GM12892 (cell line): Measurements from ENCODE around the gene WRAP53. TPM values are rescaled to one million over a fixed set of nuclear protein-coding genes. Genes with fewer than 3 reads are reported as not detected.
A peak's percentile ranks its signal among the peaks of the same experiment; 100 is the strongest.
"Not testable (repeated sequence)": the region's sequence is repeated elsewhere in the genome, so short reads cannot be mapped to it uniquely, and the experiment has no call there.

Source experiments
- DNase-seq: peaks from one replicate; pipeline ENCODE4 v3.0.0; 2011; ENCODE audit not compliant: insufficient read length
- FAIRE-seq: peaks from 2 replicates; lab custom pipeline; 2011; peaks lifted over from hg19 to GRCh38; lab: Jason Lieb, UNC
- POLR2A ChIP-seq: IDR thresholded peaks from 2 replicates; pipeline ENCODE4 v1.6.1; 2011; ENCODE audit warnings: low read depth, low read length, control low read depth
- POLR2AphosphoS5 ChIP-seq: IDR thresholded peaks from 2 replicates; pipeline ENCODE4 v1.6.1; 2011; ENCODE audit warnings: low read depth, low read length, control low read depth
- TAF1 ChIP-seq: IDR thresholded peaks from 2 replicates; pipeline ENCODE4 v1.6.1; 2011; ENCODE audit warnings: low read depth, mild to moderate bottlenecking, control low read depth, low read length, borderline replicate concordance
- polyA plus RNA-seq: library from polyadenylated mRNA; unstranded; fragments of >200 nt; gene quantifications from one replicate; pipeline ENCODE4 v1.2.1, GENCODE V29; 2012; ENCODE audit warnings: missing spikeins, inconsistent platforms; ENCODE audit not compliant: missing spikeins

Gene WRAP53
- 14.8 TPM for polyA plus RNA-seq

DNA sequence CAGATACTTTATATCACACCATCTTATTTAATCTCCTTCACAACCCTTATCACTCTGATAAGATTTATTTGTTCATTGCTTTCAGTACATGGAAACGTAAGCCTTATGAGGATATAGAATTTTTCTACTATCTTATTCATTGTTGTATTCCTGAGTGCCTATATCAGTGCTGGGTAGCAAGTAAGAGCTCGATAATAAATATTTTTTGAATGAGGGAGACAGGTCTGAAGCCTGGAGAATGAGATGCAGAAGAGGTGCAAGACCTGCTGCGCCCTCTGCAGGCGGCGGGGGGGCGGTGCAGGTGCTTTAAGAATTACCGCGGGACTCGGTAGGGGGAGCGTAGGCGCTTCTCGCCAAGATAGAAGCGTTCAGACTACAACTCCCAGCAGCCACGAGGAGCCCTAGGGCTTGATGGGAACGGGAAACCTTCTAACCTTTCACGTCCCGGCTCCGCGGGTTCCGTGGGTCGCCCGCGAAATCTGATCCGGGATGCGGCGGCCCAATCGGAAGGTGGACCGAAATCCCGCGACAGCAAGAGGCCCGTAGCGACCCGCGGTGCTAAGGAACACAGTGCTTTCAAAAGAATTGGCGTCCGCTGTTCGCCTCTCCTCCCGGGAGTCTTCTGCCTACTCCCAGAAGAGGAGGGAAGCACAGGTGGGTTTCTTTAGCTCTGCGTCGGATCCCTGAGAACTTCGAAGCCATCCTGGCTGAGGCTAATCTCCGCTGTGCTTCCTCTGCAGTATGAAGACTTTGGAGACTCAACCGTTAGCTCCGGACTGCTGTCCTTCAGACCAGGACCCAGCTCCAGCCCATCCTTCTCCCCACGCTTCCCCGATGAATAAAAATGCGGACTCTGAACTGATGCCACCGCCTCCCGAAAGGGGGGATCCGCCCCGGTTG, at the start of gene WRAP53:
WRAP53 (plus strand) TSS at position 570 of the 900 bp plus-strand sequence; CDS start at position 742, 172 bp downstream.
- FAIRE-seq: peak; percentile 95
- DNase-seq: peak; percentile 87
- peak; percentile 62; the same call in 1 of the 2 replicates for TF ChIP-seq POLR2A
- peak; percentile 29; the same call in 1 of the 2 replicates for TF ChIP-seq TAF1
- TF ChIP-seq POLR2AphosphoS5: peak; percentile 72; the same call in 1 of the 2 replicates

DNA sequence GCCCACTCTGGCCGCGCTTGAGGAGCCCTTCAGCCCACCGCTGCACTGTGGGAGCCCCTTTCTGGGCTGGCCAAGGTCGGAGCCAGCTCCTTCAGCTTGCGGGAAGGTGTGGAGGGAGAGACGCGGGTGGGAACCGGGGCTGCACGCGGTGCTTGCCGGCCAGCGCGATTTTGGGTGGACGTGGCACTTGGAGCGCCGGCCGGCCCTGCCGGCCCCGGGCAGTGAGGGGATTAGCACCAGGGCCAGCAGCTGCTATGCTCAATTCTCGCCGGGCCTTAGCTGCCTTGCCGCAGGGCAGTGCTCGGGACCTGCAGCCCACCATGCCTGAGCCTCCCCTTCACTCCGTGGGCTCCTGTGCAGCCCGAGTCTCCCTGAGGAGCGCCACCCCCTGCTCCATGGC, 47.5 kb upstream of the WRAP53 start:
- no peak for FAIRE-seq
- DNase-seq: no peak

DNA sequence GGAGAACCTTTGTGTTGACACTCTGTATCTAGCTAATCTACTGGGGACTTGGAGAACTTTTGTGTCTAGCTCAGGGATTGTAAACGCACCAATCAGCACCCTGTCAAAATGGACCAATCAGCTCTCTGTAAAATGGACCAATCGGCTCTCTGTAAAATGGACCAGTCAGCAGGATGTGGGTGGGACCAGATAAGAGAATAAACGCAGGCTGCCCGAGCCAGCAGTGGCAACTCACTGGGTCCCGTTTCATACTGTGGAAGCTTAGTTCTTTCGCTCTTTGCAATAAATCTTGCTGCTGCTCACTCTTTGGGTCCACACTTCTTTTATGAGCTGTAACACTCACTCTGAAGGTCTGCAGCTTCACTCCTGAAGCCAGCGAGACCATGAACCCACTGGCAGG, 46.6 kb upstream of the WRAP53 start:
- not testable (repeated sequence) for DNase-seq, FAIRE-seq

More for the DNA sequence above, 47.5 kb upstream of the WRAP53 start:
- TF ChIP-seq TAF1 (no peak), POLR2A (no peak), POLR2AphosphoS5 (no peak)

DNA sequence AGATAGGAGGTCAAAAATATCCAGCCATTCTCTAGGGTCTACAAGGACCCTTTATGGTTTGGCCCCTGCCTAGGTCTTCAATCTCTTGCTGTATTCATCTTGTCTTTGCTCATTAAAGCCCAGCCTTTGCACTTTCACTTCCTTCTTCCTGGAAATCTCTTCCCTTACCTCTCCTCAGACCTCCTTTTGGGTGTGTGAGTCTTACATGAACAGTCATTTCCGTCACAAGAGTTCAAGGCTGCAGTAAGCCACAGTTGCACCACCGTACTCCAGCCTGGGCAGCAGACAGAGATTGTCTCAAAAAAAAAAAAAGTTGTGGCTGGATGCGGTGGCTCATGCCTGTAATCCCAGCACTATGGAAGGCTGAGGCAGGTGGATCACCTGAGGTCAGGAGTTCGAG, 43.5 kb upstream of the WRAP53 start:
- TF ChIP-seq POLR2AphosphoS5 (no peak), TAF1 (no peak), POLR2A (no peak)
- no peak for DNase-seq
- no peak for FAIRE-seq

DNA sequence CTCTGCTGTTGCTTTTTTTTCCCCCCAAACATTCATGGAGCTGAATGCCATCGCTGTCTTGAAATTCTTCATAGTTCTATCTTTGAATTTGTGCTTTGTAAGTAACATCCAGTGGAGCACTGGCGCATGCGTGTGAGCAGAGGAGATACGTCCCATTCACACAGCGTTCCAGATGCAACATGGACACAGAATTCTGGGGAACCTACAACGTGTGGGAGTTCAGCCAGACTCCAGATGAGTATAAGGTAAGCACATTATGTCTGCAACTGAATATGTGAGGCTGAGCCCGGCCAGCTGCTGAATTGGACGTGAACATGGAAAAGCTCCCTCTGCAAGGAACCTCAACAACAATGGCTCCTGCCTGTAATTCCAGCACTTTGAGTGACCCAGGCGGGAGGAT, 41.8 kb upstream of the WRAP53 start:
- TF ChIP-seq TAF1 (no peak), POLR2A (no peak), POLR2AphosphoS5 (no peak)
- DNase-seq: no peak
- no peak for FAIRE-seq

DNA sequence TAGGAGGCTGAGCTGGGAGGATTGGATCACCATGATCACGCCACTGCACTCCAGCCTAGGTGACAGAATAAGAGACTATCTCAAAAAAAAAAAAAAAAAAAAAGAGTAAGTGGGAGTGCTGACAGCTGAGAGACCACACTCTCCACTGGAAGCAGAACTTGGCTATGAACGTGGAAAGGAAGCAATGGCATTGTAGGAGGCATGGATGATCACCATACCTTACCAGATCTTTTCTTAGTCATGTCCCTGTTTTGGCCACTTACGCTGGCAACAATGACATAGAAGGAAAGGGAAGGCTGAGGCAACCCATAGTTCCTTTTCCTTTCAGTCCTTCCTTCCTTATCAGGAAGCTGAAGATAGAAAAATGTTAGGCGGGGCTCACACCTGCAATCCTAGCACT, 41.3 kb upstream of the WRAP53 start:
- no peak for FAIRE-seq
- no peak for DNase-seq
- TF ChIP-seq POLR2A (no peak), POLR2AphosphoS5 (no peak), TAF1 (no peak)

DNA sequence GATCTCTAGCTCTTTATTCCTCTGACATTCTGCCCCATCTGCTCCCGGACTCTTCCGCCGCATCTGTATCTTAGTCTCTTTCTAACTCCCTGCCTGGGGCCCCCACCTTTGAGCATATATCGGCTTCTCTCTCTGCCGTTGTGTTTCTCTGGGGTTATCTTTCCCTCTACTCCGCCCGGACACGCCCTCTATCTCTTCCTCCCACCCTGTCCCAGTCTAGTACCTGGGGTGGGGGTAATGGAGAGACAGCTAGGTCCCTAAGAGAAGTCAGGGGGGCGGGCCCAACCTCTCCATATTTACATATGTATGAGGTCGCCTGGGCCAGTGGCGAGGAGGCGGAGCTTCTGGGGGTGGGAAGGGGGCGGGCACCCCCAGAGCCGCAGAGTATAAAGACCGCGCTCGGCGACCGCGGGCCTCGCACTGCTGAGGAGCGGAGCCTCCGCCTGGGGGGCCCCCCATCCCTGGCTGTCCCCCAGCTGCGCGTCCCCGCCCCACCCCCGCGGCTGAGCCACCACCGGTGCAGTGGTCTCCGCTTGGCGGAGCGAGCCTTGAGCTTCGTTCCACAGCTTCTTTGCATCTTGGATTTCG, 37.7 kb upstream of the WRAP53 start, which contains the start of gene ATP1B2:
ATP1B2 (plus strand) TSS at position 418 of the 588 bp plus-strand sequence. CDS start 593 bp downstream, outside the sequence.
- no peak for FAIRE-seq
- DNase-seq: peak; percentile 73
- no peak for TF ChIP-seq TAF1
- no peak for TF ChIP-seq POLR2AphosphoS5
- no peak for TF ChIP-seq POLR2A

DNA sequence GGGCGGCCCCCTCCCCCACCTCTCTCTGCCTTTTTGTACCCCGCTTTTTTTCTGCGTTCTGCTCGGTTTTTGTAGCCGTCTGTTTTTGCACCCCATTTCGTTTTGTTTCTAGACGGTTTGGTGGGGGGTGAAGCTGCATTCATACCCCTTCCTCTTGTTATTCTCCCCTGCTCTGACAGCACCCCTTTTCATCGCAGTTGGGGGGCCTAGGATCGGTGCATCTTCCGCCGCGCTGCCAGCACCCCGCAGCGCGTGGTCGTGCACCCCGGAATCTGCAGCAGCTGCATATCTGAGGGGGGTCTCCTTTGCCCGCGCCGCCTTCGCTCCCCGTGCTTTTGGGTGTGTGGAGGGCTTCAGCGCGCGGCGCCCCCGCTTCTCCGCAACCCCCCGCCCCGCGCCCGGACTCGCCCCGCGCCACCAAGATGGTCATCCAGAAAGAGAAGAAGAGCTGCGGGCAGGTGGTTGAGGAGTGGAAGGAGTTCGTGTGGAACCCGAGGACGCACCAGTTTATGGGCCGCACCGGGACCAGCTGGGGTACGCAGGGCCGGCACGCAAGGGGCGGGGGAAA, 37.1 kb upstream of the WRAP53 start:
- DNase-seq: no peak
- no peak for FAIRE-seq
- TF ChIP-seq POLR2AphosphoS5 (no peak), POLR2A (no peak), TAF1 (no peak)

DNA sequence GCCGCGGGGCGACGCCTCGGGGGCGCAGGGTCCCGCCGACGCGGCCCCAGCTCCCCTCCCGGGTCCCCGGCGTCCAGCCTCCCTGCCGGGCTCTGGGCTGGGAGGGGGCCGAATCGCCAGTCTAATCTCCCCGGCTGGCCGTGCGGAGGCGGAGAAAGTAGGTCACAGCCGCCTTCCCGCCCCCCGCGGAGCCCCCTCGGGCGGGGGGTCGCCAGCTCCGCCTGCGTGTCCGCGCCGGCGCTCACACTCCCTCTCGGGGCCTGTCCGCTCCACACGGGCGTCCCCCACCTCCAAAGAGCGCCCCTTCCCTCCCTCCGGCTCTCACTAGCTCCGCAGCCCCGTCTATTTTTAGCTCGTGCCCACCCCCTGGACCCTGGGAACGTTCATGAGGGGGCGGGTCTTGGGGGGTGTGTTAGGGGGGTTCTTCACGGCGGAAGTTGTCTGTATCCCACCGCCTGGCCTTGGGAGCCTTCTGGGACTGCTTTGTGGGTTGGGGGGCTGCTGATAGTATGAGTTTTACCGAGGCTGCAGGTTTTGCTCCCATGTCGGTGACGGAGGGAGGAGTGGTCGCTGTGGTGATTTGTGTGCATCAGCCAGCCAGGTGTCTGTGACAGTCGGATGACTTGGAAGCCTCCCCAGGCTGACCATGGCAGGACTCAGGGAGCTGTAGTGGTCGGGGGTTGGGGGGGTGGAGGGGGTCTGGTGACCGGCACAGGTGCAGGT, 36.5 kb upstream of the WRAP53 start:
- no peak for FAIRE-seq
- no peak for TF ChIP-seq TAF1
- TF ChIP-seq POLR2AphosphoS5: no peak
- no peak for TF ChIP-seq POLR2A
- no peak for DNase-seq

DNA sequence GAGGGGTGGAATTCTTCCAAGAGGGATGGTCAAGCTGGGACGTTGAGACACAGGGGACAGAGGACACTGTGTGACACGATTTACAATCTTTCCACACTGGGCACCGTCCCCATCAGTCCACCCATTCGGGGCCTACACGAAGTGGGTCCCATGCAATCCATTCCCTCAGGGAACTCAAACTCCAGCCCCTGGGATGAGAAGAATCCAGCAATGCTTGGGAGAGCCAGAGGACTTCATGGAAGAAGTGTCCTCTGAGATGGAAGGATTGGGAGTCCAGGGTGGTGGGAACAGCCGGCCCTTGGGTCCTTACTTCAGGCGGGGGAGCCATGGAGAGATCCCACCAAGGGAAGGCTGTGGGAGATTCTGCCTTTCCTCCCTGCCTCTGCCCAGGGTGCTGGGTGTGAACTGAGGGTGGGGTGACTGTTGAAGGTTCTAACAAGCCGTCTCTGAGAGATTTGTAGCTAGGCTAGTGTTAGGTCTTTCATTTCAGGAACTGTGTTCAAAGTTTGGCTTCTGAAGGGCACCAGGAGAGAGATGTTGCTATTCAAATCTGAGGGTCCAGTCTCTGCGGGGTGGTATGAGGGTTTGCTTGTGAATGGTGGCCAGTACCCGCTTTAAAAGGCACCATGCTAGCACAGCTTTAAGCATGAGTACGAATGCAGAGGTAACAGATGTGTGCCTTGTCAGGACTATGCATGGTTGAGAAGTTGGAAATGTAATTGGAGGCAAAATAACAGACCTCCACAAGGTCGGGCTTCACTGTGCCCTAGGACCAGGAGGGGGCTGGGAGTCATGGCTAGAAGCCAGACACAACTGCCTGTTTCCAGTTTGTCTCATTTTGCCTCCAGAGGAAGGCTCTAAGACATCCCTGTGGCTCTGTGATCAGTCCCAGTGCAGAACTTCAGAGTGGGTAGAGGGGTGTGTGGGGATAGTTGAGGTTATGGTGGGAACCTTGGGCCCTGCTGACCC, 35.6 kb upstream of the WRAP53 start:
- TF ChIP-seq POLR2A (no peak), TAF1 (no peak), POLR2AphosphoS5 (no peak)
- FAIRE-seq (no peak), DNase-seq (no peak)
